Measurements from ENCODE around the gene ARID3A.
A peak's percentile ranks its signal among the peaks of the same experiment; 100 is the strongest.
"Not testable (repeated sequence)": the region's sequence is repeated elsewhere in the genome, so short reads cannot be mapped to it uniquely, and the experiment has no call there.

The ARID3A gene

DNA sequence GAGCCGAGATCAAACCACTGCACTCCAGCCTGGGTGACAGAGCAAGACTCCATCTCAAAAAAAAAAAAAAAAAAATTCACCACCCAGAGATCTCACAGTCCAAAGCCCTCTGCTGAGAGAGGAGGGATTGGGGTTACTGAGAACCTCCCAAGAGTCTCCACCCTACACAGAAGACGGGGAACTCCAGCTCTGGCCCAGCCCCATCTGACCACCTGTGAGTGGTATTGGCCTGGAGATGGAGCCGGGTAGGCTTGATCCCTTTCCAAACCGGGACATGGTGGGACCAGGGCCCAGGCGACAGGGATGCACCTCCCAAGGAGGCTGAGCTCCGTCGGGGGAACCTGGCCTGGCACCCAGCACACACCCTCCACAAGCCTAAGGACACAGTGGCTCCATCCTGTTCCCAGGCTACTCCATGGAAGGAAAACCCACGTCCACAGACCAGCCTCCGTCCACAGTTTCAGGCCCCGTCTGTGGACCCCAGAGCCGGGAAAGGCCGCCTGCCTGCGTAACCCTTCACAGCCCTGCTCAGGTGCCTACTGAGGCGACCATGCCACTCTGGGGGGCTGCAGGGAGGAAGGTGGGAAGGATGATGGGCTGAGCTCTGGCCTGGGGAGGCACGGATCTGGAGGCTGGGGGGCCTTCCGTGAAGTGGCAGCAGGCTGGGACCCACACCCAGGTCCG, 93.2 kb downstream of the ARID3A start:
- H3K4me3 ChIP-seq (ENCODE audit: low read depth in 1 of 2, low read length in 1 of 2) = peak overlapping the region; percentile 77 to 86
- H3K27ac ChIP-seq = peak overlapping the region; percentile 92

DNA sequence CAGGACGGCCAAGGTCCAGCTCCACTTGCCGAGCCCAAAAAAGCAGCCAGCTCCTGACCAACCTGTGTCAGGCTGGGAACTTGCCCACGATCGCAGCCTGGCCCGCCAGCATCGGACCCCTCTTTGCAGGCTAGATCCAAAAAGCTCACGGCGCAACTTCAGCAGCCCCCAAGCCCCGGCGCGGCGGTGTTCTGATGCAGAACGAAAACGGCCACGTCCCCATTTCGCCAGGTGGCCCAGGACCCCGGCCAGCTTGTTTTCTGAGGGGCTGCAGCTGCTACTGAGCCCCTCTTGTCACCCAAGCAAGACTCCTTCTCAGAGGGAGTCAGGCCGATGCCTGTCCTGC, 93.8 kb downstream of the ARID3A start:
- H3K36me3 ChIP-seq = peaks cover 8% of the 10 kb centered on the region
- H3K4me1 ChIP-seq (ENCODE audit: control insufficient read depth in 1 of 2, insufficient read depth in 1 of 2, low read depth in 1 of 2, low read length in 1 of 2) = peaks cover 35 to 59% of the 10 kb centered on the region in 2 experiments
- H3K27ac ChIP-seq = peak overlapping the region; percentile 92
- H3K9me3 ChIP-seq = no peaks in the 10 kb centered on the region
- H3K4me3 ChIP-seq (ENCODE audit: low read depth in 1 of 2, low read length in 1 of 2) = peak overlapping the region; percentile 77 to 86
- H3K27me3 ChIP-seq = no peaks in the 10 kb centered on the region
- TF ChIP-seq, protein P1, sequence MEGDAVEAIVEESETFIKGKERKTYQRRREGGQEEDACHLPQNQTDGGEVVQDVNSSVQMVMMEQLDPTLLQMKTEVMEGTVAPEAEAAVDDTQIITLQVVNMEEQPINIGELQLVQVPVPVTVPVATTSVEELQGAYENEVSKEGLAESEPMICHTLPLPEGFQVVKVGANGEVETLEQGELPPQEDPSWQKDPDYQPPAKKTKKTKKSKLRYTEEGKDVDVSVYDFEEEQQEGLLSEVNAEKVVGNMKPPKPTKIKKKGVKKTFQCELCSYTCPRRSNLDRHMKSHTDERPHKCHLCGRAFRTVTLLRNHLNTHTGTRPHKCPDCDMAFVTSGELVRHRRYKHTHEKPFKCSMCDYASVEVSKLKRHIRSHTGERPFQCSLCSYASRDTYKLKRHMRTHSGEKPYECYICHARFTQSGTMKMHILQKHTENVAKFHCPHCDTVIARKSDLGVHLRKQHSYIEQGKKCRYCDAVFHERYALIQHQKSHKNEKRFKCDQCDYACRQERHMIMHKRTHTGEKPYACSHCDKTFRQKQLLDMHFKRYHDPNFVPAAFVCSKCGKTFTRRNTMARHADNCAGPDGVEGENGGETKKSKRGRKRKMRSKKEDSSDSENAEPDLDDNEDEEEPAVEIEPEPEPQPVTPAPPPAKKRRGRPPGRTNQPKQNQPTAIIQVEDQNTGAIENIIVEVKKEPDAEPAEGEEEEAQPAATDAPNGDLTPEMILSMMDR (IDR thresholded peaks at IDR 0.05) = no peak

More for the DNA sequence above, 93.2 kb downstream of the ARID3A start:
- TF ChIP-seq, protein P1 (IDR thresholded peaks at IDR 0.05) = no peak
- no peaks in the 10 kb centered on the region for H3K27me3 ChIP-seq
- no peaks in the 10 kb centered on the region for H3K9me3 ChIP-seq
- peaks cover 10% of the 10 kb centered on the region for H3K36me3 ChIP-seq
- H3K4me1 ChIP-seq (ENCODE audit: control insufficient read depth in 1 of 2, insufficient read depth in 1 of 2, low read depth in 1 of 2, low read length in 1 of 2) = peaks cover 35 to 54% of the 10 kb centered on the region in 2 experiments

DNA sequence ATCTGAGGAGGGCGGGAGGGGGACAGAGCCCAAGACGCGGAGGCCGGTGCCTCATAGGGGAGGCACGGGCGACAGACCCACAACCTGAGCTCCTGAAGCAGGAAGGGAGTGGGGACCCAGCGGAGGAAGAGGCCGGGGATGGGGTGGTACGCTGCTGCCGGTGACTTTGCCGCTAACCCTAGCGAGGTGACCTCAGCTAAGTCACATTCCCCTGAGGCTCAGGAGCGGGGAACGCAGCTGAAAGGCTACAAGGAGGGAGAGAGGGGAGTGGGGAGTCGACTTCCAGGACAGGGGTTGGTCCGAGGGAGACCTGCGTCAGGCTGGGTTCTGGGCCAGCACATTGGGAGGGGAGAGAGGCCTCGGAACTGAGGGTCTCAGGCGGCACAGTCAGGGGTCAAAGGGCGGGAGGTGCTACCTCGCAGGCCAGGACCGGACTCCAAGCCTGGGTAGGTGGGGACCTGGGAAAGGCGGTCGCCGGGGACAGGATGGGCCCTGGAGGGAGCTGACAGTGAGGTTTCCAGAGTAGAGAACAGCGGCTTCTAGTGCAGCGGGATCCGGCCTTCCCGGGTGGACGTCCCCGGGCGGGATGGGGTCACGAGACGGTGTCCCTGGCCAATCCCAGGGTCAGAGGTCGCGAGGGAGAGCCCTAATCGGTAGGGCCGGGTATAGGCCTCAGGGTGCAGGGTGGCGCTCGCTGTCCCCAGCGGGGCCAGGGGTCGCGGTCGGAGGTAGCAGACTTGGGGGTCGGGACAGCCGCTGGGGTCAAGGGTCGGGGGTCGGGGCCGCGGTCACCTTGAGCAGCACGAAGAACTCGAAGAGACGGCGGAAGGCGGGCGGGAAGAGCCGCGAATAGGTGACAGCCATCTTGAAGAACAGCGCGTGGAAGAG, 94.4 kb downstream of the ARID3A start:
- Histone ChIP-seq H3K27me3 (no peaks in the 10 kb centered on the region), H3K4me1 (ENCODE audit: control insufficient read depth in 1 of 2, insufficient read depth in 1 of 2, low read depth in 1 of 2, low read length in 1 of 2) (peaks cover 35 to 64% of the 10 kb centered on the region in 2 experiments), H3K27ac (peak overlapping the region; percentile 92), H3K4me3 (ENCODE audit: low read depth in 1 of 2, low read length in 1 of 2) (peak overlapping the region; percentile 77 to 86), H3K9me3 (no peaks in the 10 kb centered on the region), H3K36me3 (peaks cover 8% of the 10 kb centered on the region)
- TF ChIP-seq, protein P1 (IDR thresholded peaks at IDR 0.05) = no peak

DNA sequence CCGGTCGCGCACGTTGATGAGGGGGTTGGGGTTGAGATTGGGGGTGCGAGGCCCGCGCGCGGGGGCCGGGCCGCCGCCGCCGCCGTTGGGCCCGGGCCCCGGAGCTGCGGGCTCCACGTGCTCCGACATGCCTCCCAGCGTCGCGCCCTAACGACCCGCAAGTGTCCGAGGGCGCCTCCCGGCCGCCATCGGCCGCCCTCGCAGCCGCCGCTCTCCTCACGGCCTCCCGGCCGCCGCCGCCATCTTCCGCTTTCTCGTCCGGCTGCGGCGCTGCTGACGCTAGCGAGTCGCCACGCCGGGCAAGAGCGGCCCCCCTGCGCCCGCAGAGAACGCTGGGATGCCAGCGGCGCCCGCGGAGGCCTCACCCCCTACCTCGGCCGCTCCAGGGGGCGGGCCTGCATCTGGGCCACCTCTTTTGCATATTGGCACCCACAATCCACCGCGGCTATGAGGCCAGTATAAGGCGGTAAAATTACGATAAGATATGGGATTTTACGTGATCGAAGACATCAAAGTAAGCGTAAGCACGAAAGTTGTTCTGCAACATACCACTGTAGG, 95.1 kb downstream of the ARID3A start, which contains the start of gene TMEM259:
Gene TMEM259 (minus strand): TSS at position 256 of the 558 bp plus-strand sequence. CDS start 127 bp downstream, at position 129.
- peak within 1 kb of the TSS; percentile 77 to 86 for H3K4me3 ChIP-seq (ENCODE audit: low read depth in 1 of 2, low read length in 1 of 2)
- peak within 1 kb of the TSS; percentile 92 for H3K27ac ChIP-seq
- H3K27me3 ChIP-seq = no peaks in the 10 kb centered on the region
- peaks cover 8% of the 10 kb centered on the region for H3K36me3 ChIP-seq
- peaks cover 41 to 71% of the 10 kb centered on the region in 2 experiments for H3K4me1 ChIP-seq (ENCODE audit: control insufficient read depth in 1 of 2, insufficient read depth in 1 of 2, low read depth in 1 of 2, low read length in 1 of 2)
- TF ChIP-seq, protein P1 (IDR thresholded peaks at IDR 0.05) = peak; percentile 62
- H3K9me3 ChIP-seq = no peaks in the 10 kb centered on the region

DNA sequence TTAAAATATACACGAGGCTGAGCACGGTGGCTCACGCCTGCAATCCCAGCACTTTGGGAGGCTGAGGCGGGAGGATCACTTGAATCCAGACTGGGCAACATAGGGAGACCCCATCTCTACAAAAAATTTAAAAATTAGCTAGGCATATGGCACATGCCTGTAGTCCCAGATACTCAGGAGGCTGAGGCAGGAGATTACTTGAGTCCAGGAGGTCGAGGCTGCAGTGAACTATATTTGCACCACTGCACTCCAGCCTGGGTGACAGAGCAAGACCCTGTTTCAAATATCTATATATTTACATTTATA, 98.0 kb downstream of the ARID3A start:
- Histone ChIP-seq H3K27ac (peak overlapping the region; percentile 92), H3K4me1 (ENCODE audit: control insufficient read depth in 1 of 2, insufficient read depth in 1 of 2, low read depth in 1 of 2, low read length in 1 of 2) (peaks cover 46 to 69% of the 10 kb centered on the region in 2 experiments)
- not testable (repeated sequence) for H3K4me3 ChIP-seq (ENCODE audit: low read depth in 1 of 2, low read length in 1 of 2); H3K36me3 ChIP-seq; H3K27me3 ChIP-seq; H3K9me3 ChIP-seq

DNA sequence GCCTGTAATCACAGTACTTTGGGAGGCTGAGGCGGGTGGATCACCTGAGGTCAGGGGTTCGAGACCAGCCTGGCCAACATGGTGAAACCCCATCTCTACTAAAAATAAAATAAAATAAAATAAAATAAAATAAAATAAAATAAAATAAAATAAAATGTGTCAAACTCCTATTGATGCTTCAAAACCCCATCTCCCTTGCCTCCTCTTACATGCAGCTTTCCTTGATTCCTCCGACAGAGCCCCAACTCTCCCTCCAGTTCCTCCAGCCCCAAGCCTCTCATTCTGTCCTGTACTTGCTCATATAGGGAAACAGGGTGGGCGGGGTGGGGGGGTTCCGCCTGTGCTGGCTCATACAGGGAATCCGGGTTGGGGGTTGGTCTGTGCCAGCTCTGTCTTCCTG, 99.2 kb downstream of the ARID3A start:
- peak overlapping the region in 1 of 2 experiments; percentile 100 for H3K4me3 ChIP-seq (ENCODE audit: low read depth in 1 of 2, low read length in 1 of 2)
- not testable (repeated sequence) for H3K9me3 ChIP-seq, H3K27me3 ChIP-seq
- H3K36me3 ChIP-seq = peaks cover 12% of the 10 kb centered on the region
- H3K4me1 ChIP-seq (ENCODE audit: control insufficient read depth in 1 of 2, insufficient read depth in 1 of 2, low read depth in 1 of 2, low read length in 1 of 2) = peaks cover 46 to 68% of the 10 kb centered on the region in 2 experiments
- H3K27ac ChIP-seq = peak overlapping the region; percentile 99
